Right ventricle myocardium superior (tissue), 1 donor: Measurements from ENCODE around the gene ATP4A. TPM values are rescaled to one million over a fixed set of nuclear protein-coding genes. Genes with fewer than 3 reads are reported as not detected.
A peak's percentile ranks its signal among the peaks of the same experiment; 100 is the strongest.
"Not testable (repeated sequence)": the region's sequence is repeated elsewhere in the genome, so short reads cannot be mapped to it uniquely, and the experiment has no call there.

ENCODE experiments used
- ATAC-seq: fragments of 200-7000 bp; cut with Tn5 transposase; one replicate; pipeline ENCODE4 v1.9.1; 2020; ENCODE audit warnings: mild to moderate bottlenecking; ENCODE audit not compliant: poor library complexity
- DNase-seq: peaks from one replicate; pipeline ENCODE4 v3.0.0-alpha.2; 2020
- intact Hi-C: fragments of 100-400 bp; cut with DNase I; formaldehyde crosslinking; loops from one replicate; pipeline ENCODE4 v1.11.2; 2022
- long read RNA-seq: library from polyadenylated mRNA; unstranded; transcript quantifications from one replicate; pipeline ENCODE4 v2.0.0, GENCODE V29; 2021
- total RNA-seq: library from RNA; stranded (reverse); fragmentation: NEBNext Ultra II Directional; extraction: Animal tissue kit (Norgen Biotek cat#: 25700); gene quantifications from one replicate; pipeline ENCODE4 v1.2.1, GENCODE V29; 2021
- donor health status: DM: no; HTN: yes; CAD: no; lungs with severe emphysema.

Gene ATP4A
- not detected for total RNA-seq
- long read RNA-seq, result 0 reads

DNA sequence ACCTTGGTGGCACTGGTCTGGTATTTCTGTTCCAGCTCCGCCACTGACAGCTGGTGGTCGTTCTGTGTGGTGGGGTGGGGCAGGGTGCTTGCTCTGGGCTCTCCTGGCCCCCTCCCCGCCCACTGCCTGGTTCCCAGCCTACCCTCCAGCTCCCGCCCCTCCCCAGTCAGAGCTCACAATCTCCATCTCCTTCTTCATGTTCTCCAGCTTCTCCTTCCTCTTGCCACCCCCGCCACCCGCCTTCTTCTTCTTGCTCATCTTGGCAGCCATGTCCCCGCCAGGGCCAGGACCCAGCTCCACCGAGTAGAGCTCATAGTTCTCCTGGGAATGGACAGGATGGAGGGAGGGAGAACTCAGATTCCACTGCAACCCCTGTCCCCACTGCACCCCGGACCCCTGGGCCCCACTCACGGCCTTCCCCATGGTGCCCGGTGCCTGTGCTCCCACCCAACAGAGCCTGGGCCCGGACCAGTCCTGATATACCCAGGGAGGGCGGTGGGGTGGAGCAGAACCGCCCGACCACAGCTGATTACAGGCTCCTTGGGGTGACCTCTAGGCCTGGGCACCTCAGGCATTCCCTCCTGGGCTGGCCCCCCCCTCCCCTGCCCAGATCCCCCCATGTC, at the start of gene ATP4A:
Gene ATP4A (minus strand): TSS at position 452 of the 623 bp plus-strand sequence. CDS start 29 bp downstream, at position 423.
- intact Hi-C loops, result no loop called here
- no peak for DNase-seq
- no peak for ATAC-seq

DNA sequence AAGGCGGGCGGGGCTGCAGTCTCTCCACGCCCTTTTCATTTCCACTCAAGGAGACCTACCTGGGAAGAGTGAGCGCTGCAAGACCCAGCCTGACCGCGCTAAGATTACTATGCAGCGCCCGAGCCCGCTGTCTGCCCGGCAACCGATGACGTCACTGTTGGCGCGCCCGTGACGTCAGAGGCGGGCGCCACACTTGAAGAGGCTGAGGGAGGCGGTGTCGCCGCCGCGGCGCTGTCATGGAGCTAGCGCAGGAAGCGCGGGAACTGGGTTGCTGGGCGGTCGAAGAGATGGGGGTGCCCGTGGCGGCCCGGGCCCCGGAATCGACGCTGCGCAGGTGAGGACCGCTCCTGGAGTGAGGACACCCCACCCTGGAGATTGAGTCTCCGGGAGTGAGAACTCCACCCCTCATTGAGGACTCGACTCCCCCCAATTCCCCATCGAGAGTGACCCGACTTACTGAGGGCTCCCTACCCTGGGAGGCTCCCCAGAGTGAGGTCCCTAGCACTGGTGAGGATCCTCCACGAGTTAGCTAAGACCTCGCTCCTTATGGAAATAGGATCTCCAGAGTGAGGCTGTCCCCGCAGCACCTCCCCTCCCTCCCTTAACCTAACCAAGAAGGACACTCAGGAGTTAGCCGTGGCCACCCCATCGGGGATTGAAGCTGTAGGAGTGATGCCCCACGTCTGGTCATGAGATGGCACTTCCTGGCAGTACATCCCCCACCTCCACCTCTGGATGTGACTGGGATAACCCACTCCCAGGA, 49.3 kb upstream of the ATP4A start, which contains the start of gene HAUS5:
Gene HAUS5 (plus strand): TSS at position 177 of the 763 bp plus-strand sequence. CDS start 60 bp downstream, at position 237.
- intact Hi-C loops, result no loop called here
- DNase-seq (peak; percentile 98), ATAC-seq (peak; percentile 100)

DNA sequence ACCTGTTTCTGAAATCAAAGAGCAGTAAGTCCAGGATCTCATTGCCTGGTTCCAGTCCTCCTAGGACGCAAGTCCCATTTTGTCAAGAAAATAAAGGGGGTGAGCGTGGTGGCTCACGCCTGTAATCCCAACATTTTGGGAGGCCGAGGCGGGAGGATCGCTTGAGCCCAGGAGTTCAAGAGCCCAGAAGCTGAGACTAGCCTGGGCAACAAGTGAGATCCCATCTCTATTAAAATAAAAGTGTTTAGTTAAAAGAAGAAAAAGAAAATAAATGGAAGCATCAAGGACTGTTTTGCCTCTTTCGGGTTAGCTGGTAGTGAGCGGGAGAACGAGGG, 48.7 kb upstream of the ATP4A start:
- ATAC-seq (no peak), DNase-seq (no peak)
- intact Hi-C loops, result no loop called here

DNA sequence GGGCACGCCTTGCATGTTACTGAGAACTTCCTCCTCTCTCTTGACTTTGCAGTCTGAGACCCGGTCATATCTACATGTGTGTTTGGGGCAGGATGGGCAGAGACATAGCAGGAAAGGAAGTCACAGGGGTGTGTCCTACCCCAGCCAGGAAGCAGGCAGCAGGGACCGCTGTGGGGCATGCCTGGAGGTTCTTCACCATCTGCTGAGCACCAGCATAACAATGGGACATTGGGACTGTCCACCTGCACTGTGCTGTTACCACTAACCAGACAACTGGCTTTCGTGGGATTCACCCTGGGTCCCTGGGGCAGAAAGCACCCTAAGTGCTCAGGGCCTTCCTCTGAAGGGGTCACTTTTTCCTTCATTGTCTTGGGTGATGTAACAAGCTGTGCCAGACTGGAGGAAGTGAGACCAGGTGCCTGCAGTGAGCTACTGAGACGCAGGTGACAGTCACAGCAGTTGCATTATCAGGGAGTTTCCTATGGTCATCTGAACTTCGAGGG, 46.4 kb upstream of the ATP4A start:
- no peak for DNase-seq
- no peak for ATAC-seq
- intact Hi-C loops, result no loop called here

DNA sequence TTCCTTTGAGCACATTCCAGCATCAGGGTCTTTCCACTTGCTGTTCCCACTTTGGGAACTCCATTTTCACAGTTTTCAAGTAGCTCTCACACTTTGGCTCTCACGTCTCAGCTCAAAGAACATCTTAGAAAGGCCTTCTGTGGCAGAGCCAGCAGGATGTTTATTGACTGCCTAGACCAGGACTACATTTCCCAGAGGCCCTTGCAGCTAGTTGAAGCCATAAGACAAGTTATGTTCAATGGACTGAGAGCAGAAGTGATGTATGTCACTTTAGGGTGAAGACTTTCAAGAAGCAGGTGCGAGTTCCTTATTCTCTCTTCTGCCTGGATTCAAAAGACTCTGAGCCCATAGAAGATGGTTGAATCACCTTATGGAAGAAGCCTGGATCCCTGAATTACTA, 44.8 kb upstream of the ATP4A start:
- DNase-seq (no peak), ATAC-seq (no peak)
- intact Hi-C loops, result no loop called here

DNA sequence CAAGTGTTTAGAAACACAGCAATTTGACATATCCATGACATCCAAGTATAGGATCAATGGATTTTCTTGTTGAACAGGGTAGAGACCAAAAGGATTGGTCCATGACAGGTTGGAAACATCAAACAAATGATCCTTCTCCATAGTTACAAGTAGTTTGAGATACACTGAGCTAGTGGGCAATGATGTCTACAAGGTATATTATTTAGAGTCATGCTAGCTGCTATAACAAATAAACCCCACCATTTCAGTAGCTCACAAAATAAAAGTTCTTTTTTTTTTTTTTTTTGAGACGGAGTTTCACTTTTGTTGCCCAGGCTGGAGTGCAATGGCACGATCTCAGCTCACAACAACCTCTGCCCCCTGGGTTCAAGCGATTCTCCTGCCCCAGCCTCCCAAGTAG, 44.2 kb upstream of the ATP4A start:
- no peak for ATAC-seq
- intact Hi-C loops, result no loop called here
- DNase-seq, result no peak

DNA sequence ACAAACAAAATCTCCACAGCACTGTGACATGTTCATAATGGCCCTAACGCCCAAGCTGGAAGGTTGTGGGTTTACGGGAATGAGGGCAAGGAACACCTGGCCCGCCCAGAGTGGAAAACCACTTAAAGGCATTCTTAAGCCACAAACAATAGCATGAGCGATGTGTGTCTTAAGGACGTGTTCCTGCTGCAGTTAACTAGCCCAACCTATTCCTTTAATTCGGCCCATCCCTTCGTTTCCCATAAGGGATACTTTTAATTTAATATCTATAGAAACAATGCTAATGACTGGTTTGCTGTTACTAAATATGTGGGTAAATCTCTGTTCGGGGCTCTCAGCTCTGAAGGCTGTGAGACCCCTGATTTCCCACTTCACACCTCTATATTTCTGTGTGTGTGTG, 43.7 kb upstream of the ATP4A start:
- intact Hi-C loops, DNase-seq, ATAC-seq: not testable (repeated sequence)

DNA sequence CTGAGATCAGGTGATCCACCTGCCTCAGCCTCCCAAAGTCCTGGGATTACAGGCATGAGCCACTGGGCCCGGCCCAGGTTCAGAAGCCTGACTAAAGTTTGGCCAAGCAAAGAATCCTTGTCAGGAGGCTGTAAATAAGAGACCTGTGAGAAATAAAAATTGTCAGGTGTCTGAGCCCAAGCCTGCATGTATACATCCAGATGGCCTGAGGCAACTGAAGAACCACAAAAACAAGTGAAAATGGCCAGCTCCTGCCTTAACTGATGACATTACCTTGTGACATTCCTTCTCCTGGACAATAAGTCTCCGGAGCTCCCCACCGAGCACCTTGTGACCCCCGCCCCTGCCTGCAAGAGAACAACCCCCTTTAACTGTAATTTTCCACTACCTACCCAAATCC, 41.0 kb upstream of the ATP4A start:
- ATAC-seq, intact Hi-C loops, DNase-seq: not testable (repeated sequence)

DNA sequence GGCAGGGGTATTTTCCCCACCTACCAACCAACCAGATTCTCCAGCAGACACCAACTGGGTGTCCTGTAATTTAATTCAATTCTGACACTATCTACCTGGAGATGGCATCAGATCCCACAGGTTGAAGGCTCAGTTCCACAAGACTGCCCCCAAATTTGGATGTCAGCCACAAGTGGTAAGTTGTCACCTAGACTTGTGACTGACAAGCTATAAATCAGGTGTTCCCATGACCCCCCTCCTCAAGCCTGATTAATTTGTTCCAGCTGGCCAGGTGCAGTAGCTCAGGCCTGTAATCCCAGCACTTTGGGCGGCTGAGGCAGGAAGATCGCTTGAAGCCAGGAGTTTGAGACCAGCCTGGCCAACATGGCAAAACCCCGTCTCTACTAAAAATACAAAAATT, 38.5 kb upstream of the ATP4A start:
- DNase-seq, result no peak
- no peak for ATAC-seq
- intact Hi-C loops, result no loop called here

DNA sequence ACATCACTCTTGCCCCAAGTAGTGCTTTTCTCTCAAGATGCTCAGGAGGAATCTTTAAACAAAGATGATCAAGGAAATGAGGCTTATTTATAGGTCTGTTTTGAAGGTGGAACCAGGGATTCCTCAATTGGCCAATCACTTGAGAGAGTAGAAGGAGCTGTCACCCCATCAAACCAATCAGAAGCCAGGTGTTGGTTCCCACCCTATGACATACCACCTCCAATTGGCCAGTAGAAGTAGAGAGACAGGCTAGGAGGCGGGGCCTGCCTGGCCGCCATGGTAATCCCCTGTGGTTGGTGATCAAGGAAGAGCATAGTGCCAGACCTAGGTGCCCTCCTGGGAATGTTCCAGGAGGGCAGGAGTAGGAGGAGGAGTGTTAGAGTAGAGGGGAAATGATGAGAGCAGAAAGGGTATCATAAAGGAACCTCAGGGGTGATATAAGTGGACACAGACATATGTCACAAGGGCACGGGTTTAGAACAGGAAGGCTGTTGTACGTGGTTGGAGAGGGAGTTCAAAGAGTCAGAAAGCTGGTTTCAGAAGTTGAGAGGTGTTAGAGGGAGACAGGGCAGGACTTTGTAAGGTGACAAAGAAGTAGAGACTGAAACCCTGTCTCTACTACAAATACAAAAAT, 33.0 kb upstream of the ATP4A start:
- intact Hi-C loops, result no loop called here
- ATAC-seq (no peak), DNase-seq (no peak)

DNA sequence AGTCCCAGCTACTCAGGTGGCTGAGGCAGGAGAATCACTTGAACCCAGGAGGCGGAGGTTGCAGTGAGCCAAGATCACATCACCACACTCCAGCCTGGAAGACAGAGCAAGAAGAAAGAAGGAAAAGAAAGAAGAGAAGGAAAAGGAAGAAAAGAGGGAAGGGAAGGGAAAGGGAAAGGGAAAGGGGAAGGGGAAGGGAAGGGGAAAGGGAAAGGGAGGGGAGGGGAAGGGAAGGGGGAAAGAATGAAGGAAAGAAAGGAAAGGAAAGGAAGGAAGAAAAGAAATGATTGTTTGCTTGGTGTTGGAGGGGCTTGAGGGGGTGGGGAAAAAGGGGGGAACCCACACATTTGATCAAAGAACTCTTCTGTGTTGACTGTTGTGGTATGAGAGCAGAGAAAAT, 32.5 kb upstream of the ATP4A start:
- no peak for ATAC-seq
- DNase-seq, result no peak
- intact Hi-C loops, result no loop called here

DNA sequence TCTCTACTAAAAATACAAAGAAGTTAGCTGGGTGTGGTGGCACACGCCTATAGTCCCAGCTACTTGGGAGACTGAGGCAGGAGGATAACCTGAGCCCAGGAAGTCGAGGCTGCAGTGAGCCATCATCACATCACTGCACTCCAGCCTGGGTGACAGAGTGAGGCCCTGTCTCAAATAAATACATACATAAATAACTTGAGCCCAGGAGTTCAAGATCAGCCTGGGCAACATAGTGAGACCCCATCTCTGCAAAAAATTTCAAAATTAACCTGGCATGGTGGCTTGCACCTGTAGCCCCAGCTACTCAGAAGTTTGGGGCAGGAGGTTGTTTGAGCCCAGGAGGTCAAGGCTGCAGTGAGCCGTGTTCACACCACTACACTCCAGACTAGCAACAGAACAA, 31.6 kb upstream of the ATP4A start:
- intact Hi-C loops, ATAC-seq, DNase-seq: not testable (repeated sequence)

DNA sequence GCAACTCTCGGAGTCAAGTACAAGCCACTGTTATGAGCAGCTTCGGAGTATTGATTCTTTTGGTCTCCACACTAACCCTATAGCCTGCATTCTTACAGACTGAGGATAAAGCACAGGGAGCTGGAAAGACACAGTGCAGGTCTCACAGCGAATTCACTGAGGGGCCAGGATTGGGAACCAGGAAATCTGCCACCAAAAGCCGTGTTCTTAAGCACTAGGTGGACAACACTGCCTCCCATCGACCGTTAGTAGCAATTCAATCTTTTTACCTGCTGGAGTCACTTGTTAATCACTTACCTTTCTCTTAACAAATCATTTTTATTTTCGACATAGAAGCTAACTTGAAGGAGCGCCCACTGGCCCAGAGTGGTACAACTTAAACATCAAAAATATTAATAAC, 28.8 kb upstream of the ATP4A start:
- intact Hi-C loops, result no loop called here
- no peak for DNase-seq
- ATAC-seq, result no peak

DNA sequence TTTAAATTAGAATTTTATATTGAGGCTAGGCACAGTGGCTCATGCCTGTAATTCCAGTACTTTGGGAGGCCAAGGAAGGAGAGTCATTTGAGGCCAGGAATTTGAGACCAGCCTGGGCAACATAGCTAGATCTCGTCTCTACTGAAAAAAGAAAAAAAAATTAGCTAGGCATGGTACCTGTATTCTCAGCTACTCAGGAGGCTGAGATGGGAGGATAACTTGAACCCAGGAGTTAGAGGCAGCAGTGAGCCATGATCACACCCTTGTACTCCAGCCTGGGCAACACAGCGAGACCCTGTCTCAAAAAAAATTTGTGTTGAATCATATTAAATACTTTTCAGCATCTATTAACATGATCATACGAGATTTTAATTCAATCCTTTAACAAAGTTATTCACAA, 27.4 kb upstream of the ATP4A start:
- intact Hi-C loops, result no loop called here
- DNase-seq (no peak), ATAC-seq (no peak)

DNA sequence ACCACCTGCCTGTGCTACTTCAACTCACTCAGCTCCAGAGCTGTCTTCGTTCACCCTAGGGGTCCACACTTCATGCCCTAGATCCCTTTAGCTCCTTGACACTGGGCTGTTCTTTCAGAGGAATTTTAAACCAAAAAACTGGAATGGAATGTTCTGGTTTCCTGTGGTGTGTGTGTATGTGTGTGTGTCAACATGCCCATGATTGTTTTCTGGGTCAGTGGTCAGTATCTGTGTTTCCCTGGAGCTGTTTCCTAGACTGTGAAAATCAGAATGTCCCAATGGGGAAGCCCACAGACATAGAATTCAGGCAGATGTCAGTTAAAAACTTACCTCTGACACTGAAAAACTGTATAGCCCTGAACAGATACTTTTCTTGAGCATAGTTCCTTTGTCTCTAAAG, 23.9 kb upstream of the ATP4A start:
- intact Hi-C loops, result no loop called here
- DNase-seq, result no peak
- no peak for ATAC-seq

DNA sequence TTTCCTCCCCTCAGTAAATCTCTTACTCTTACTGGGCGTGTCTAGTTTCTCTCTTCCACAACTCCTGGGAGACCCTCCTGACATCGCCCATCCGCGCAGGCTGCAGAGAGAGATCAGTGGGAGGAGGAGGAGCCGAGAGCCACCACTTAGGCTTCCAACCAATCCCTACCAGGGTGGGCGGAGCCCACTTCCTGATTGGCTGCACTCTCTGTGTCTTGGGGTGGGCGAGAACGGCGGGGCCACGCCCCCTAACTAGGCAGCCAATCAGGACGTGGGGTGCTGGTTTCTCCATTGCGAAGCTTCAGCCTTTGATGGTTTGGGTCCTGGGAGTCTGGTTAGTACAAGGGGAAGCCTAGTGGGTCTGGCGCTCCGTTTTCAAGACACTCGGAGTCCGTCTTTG, 22.4 kb upstream of the ATP4A start, which contains the start of gene PMIS2:
Gene PMIS2 (plus strand): TSS at position 326 of the 400 bp plus-strand sequence. CDS start 87 bp downstream, outside the sequence.
- ATAC-seq (no peak), DNase-seq (no peak)
- intact Hi-C loops, result no loop called here

DNA sequence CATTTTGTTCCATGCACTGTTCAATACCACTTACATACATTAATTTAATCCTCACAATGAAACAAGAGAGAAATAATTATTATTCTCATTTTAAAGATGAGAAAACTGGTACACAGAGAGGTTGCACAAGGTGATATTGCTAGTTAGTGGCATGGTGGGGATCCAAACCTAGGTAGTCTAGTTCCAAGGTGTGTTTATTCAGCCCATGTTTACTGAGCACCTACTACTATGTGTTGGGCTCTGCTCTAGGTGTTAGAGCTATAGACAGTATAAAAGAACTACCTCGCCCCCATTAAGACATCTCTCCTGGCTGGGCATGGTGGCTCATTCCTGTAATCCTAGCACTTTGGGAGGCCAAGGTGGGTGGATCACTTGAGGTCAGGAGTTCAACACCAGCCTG, 19.3 kb upstream of the ATP4A start:
- DNase-seq (no peak), ATAC-seq (no peak)
- intact Hi-C loops, result no loop called here

DNA sequence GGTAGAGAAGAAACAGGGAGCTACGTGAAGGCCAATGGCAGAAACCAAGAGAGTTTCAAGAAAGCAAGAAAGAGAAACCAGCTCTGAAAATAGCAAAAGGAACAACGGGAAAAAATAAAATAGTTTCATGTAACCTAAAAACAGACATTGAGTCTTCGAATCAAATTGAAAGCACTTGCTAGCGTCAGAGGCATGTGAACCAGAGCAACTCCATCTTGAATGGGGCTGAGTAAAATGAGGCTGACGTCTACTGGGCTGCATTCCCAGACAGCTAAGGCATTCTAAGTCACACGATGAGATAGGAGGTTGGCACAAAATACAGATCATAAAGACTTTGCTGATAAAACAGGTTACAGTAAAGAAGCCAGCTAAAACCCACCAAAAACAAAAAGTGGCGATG, 15.2 kb upstream of the ATP4A start:
- intact Hi-C loops, result no loop called here
- ATAC-seq (no peak), DNase-seq (no peak)

DNA sequence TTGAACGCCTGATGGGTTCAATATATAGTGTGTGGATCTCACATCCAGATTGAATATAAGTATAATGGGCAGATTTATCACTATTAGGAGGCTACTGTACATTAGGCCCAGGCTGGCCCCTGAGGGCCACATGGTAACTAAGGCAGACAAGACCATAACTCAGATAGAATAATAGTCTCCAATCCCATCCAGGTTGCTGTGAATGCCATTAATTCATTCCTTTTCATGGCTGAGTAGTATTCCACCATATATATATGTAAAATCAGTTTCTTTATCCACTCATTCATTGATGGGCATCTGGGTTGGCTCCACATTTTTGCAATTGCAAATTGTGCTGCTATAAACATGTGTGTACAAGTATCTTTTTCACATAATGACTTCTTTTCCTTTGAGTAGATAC, 14.5 kb upstream of the ATP4A start:
- no peak for DNase-seq
- intact Hi-C loops, result no loop called here
- ATAC-seq, result no peak
